Ishikawa (cell line): ENCODE measurements around the gene COMMD10.

Experiments used
- EP300 ChIP-seq: IDR thresholded peaks from 2 replicates; pipeline ENCODE4 v1.6.1; 2012; ENCODE audit warnings: borderline replicate concordance
- NFIC ChIP-seq: IDR thresholded peaks from 2 replicates; pipeline ENCODE4 v1.6.1; 2012
- RAD21 ChIP-seq: IDR thresholded peaks from 2 replicates; pipeline ENCODE4 v1.6.1; 2012; ENCODE audit warnings: low read depth
- ZBTB7A ChIP-seq: IDR thresholded peaks from 2 replicates; pipeline ENCODE4 v1.6.1; 2012; ENCODE audit warnings: low read depth
- TF ChIP-seq, protein P1 (sequence below): IDR thresholded peaks from 2 replicates; pipeline ENCODE4 v1.6.1; 2012

DNA sequence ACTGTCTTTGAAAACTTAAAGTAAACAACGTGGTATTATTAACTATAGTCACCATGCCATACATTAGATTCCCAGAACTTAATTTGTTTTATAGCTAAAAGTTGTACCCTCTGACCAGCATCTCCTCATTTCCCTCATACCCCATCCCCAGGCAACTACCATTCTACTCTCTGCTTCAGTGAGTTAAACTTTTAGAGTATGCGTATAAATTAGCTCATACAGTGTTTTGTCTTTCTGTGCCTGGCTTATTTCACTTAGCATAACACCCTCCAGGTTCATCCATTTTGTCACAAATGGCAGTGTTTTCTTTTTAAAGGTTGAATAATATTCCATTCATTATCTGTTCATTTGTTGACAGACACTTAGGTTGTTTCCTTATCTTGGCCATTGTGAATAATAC lies 14.2 kb downstream of the COMMD10 start:
- TF ChIP-seq ZBTB7A, result no peak
- TF ChIP-seq EP300, result no peak
- no peak for TF ChIP-seq RAD21
- TF ChIP-seq NFIC, result no peak
- TF ChIP-seq, protein P1, sequence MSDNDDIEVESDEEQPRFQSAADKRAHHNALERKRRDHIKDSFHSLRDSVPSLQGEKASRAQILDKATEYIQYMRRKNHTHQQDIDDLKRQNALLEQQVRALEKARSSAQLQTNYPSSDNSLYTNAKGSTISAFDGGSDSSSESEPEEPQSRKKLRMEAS, result no peak
